Activated gamma-delta T cell treated with anti-CD3 and anti-CD28 coated beads, Interleukin-2, amount 50 U/mL, for 16 hours (primary cell): ENCODE data around the gene SOCS6.
"Not testable (repeated sequence)": the region's sequence is repeated elsewhere in the genome, so short reads cannot be mapped to it uniquely, and the experiment has no call there.

ENCODE experiments used
- DNase-seq: peaks from one replicate; pipeline ENCODE4 v3.0.0-alpha.2; 2020; ENCODE audit warnings: low read depth

The SOCS6 gene

GRCh38 chr18:70322928-70323327, 34.1 kb downstream of the SOCS6 start:
- no peak for DNase-seq

- DNase-seq: no peak
Observed at GRCh38 chr18:70324897-70325296, 36.1 kb downstream of the SOCS6 start.

- DNase-seq: no peak
Observed at GRCh38 chr18:70326255-70326654, 37.4 kb downstream of the SOCS6 start.

- DNase-seq: no peak
Observed at GRCh38 chr18:70328169-70328568, 39.3 kb downstream of the SOCS6 start.

- DNase-seq: no peak
Observed at GRCh38 chr18:70329071-70329470, 40.2 kb downstream of the SOCS6 start.

- DNase-seq: no peak
Observed at GRCh38 chr18:70330887-70331286, 42.0 kb downstream of the SOCS6 start.

GRCh38 chr18:70331456-70332097, 42.7 kb downstream of the SOCS6 start:
- no peak for DNase-seq

- DNase-seq: no peak
Observed at GRCh38 chr18:70332694-70333093, 43.8 kb downstream of the SOCS6 start.

GRCh38 chr18:70333316-70333715, 44.5 kb downstream of the SOCS6 start:
- DNase-seq: no peak

GRCh38 chr18:70333757-70334156, 44.9 kb downstream of the SOCS6 start:
- no peak for DNase-seq

- no peak for DNase-seq
Observed at GRCh38 chr18:70334264-70334663, 45.4 kb downstream of the SOCS6 start.

GRCh38 chr18:70334728-70335329, 46.0 kb downstream of the SOCS6 start:
- no peak for DNase-seq

GRCh38 chr18:70335892-70336726, 47.3 kb downstream of the SOCS6 start:
- DNase-seq: no peak

- no peak for DNase-seq
Observed at GRCh38 chr18:70337139-70337972, 48.5 kb downstream of the SOCS6 start.

GRCh38 chr18:70338890-70339289, 50.0 kb downstream of the SOCS6 start:
- DNase-seq: no peak

GRCh38 chr18:70339915-70340314, 51.1 kb downstream of the SOCS6 start:
- no peak for DNase-seq

- DNase-seq: not testable (repeated sequence)
Observed at GRCh38 chr18:70348481-70348880, 59.6 kb downstream of the SOCS6 start.

- no peak for DNase-seq
Observed at GRCh38 chr18:70349316-70349715, 60.5 kb downstream of the SOCS6 start.

GRCh38 chr18:70354080-70354479, 65.2 kb downstream of the SOCS6 start:
- no peak for DNase-seq

- DNase-seq: no peak
Observed at GRCh38 chr18:70354771-70355170, 65.9 kb downstream of the SOCS6 start.

GRCh38 chr18:70355620-70356385, 67.0 kb downstream of the SOCS6 start:
- DNase-seq: no peak

- DNase-seq: not testable (repeated sequence)
Observed at GRCh38 chr18:70358105-70358406, 69.2 kb downstream of the SOCS6 start.
